Measurements from ENCODE around the gene PAK1. TPM values are rescaled to one million over a fixed set of nuclear protein-coding genes. Genes with fewer than 3 reads are reported as not detected.
"Not testable (repeated sequence)": the region's sequence is repeated elsewhere in the genome, so short reads cannot be mapped to it uniquely, and the experiment has no call there.

PAK1 gene
- total RNA-seq, 1 donor from 2014 or later = 69.1 TPM

DNA sequence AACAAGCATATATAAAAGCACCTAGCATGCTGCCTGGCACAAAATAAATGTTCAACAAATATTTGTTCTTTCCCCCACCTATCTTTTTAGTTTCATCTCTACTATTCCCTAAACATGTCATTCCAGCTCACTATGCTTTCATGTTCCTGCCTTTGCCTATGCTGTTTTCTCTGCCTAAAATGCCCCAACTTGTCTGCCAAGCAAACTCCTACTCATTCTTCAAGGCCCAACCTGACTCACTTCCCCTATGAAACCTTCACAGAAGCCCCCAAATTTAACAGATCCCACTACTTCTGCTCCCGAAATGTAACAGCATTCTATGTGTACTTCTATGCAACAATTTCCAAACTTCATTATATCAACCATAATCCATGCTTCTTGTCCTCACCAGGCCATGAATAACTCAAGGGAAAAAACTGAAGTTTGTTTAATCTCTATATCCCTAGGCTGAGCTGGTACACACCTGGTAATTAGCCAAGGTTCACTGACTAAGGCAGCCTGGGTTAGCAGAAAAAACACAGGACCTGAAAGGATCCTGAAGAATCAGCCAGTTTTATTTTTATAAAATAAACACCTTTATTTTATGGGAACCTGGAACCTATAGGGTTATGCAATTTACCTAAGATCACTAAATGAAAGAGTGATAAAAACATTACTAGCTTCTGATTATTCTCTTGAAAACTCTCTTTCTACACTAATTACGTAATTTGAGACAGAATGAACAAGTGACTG, 72.2 kb downstream of the PAK1 start:
- DNase-seq = no peak

DNA sequence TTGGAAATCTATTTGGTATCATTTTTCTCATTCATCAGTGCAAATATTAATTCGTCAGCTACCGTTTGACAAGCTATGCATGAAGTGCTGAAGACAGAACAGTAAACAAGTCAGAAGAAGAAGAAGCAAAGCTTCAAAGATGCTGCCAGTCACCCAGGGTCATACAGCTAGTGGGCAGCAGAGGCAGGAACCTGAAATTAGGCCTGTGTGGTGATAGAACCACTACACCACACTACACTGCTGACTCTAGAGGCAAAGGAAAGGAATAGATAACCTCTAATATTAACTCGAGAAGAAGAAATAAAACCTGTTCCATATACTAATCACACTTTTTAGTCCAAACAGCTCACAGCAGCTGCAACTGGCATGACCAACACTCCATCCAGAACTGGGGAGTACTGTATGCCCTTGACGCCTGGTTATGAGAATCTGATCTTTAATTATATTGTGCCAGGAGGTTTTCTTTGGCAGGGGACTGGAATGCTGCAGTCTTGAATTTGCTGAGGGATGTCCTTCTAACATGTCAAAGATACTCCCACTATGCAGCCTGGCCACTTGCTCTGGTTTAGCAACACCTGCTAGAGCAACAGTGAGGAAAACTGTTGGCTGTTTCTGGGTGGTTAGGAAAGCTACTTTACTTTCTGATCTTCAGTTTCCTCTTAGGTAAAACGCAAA, 73.0 kb downstream of the PAK1 start:
- peak; percentile 70 for DNase-seq

DNA sequence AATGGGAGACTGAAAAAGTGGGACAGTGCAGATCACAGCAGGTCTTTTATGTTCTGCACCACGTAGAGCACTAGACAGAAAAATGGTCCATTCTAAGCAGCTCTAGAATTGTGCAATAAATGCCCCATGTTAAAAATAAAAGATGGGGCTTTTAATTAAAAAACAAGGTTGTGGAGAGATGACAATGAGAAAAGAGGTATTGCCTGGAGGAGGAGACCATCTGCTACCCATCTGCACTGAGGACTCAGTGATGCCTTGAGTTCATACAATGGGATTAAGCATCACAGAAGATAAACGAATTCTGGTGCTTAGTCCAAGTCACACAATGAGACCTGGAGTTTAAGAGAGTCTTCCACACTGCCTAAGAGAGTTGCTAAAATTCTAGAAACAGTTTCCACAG, 73.6 kb downstream of the PAK1 start:
- DNase-seq = no peak

DNA sequence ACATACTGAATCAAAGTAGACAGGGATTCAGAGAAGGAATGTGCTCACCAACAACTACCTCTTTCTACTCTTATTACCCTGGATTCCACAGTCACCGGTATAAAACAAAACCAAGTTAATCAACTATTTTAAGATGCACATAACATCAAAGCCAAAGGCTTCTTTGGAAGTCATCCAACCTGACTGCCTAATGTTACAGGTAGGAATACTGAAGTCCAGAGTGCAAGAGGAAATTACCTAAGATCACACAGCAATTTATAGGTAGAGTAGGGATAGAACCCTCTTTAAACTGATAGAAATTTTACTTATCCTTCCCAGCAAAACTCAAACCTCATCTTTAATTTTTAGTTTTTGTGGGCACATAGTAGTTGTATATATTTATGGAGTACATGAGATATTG, 76.3 kb downstream of the PAK1 start:
- DNase-seq = no peak

DNA sequence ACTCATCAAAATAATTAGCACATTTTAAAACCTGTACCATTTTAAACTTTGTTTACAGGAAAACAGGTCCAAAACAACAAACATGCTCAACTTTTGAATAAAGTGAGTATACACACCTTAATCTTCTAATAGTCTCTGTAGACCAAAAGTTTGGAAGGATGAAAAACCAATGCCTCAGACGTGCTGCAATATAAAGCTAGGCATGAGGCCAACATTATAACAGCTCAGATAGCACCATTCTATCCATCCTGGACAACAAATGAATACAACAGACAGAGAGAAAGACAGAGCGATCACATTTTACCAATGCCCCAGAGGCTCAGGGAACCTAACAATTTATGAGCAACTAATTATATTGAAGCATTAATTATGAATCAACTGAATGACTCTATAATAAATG, 77.0 kb downstream of the PAK1 start:
- no peak for DNase-seq

DNA sequence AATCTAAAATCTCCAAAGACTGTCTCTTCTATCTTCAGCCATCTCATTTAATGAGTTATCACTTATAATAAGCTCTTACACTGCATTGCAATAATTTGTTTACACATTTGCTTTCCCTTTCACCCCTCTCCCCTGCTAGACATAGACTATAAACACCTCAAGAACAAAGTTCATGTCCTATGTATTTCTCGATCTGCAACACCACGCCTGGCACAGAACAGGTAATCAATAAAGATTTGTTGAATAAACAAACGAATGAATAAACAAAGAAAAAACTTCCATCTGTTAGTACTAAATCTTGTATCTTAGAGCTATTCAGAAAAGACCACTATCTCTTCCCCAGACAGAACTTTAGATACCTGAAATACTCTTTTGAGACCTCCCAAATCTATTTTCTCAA, 77.6 kb downstream of the PAK1 start:
- no peak for DNase-seq

DNA sequence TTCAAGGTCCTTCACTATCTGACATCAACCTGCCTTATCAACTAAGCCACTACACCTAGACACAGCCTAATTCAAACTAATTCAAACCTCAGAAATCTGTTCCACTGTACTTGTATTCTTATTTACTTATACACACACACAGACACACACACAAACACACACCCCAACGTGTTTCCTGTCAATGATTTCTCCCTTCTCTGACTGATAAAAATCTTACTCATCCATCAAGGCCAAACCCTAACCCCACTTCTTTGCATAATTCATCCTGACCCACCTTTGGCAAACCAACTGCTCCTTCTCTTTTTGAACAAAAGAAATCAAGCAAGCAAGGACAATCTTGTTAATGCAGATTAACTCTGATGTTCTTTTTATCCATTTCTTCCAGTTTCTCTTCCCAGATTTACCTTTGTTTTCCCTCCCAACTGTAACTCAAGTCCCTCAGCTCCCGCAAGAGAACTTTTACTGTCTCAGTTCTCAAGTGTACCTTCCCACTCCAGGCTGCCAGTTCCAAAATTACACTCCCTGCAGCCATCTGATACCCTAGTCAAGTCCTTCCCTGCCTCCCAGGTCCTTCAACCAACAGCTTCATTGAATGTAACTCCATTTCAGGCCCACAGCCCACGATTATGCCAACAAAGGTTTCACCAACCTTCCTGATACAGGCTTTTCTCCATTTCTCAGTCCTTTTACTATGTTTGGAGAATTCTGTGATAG, 78.3 kb downstream of the PAK1 start:
- DNase-seq = peak; percentile 51

DNA sequence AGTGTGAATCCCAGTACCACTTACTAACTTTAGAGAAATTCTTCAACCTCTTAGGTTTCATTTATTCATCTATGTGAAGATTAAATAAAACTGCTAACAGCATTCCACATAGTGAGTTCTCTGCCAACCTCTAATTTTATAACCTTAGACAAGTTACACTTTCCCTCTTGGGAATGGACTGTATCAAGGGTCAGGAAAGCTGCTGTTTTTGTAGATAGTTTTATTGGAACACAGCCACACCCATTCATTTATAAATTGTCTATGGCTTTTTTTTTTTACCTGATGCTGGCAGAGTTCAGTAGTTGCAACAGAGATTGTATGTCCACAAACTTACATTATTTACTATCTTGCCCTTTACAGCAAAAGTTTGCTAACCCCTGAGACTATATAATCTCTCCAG, 81.1 kb downstream of the PAK1 start:
- DNase-seq = no peak

DNA sequence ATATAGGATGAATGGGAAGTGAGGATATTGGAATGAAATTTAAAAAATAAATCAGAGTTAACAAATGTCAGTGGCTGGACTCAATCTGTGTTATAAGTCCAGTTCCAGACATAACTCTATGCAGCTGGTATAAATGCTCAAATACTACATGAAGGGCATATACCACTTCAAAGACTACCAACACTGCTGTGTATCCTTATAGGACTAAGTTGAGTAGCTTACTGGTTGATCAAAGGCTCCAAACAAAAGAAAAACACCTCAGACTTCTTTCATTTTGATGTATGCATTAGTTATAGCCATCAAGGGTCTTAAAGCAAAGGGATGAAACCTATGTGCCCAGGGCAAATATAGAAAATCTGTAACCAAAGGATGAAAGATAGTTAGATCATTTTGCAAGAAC, 86.2 kb downstream of the PAK1 start:
- no peak for DNase-seq

DNA sequence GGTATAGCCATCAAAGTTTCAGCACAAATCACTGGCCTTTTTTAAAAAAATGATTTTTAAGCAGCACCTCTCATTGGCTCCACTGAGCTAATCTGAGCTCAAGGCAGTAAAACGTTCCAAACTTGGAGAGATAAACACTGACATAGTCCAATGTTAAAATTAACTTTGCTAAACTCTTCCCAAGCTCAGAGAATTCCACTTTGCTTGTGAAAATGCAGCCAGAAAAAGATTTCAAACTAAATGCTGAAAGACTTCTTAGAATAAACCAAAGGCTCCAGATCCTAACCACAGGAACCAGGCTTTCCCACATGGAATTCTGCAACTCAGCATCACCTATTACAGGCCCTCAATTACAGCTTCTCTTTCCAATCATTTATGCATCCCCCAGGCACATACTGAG, 87.7 kb downstream of the PAK1 start:
- peak; percentile 39 for DNase-seq

DNA sequence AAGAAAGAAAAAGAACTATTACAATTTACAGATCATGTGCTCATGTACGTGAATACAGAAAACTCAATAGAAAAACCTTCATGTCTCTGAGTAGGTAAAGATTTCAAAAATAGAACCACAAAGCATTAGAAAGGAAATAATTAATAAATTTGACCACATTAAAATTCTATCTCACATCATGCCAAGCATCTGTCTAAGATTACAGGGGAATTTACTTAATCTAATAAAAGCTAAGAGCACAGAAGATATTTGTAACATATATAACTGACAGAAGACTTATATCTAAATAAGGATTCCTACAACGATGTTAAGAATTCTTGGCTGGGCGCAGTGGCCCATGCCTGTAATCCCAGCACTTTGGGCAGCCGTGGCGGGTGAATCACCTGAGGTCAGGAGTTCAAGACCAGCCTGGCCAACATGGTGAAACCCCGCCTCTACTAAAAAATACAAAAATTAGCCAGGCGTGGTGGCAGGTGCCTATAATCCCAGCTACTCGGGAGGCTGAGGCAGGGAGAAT, 88.6 kb downstream of the PAK1 start:
- not testable (repeated sequence) for DNase-seq

DNA sequence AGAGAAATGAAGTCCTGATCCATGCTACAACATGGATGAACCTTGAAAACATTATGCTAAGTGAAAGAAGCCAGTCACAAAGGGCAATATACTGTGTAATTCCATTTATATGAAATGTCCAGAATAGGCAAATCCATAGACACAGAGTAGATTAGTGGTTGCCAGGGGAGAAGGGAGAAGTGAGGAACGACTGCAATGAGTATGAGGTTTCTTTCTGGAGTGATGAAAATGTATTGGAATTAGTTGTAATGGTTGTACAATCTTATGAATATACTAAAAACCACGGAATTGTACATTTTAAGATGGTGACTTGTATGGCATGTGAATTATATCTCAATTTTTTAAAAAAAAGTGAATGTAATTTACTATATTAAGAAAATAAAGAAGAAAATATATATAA, 89.3 kb downstream of the PAK1 start:
- no peak for DNase-seq

DNA sequence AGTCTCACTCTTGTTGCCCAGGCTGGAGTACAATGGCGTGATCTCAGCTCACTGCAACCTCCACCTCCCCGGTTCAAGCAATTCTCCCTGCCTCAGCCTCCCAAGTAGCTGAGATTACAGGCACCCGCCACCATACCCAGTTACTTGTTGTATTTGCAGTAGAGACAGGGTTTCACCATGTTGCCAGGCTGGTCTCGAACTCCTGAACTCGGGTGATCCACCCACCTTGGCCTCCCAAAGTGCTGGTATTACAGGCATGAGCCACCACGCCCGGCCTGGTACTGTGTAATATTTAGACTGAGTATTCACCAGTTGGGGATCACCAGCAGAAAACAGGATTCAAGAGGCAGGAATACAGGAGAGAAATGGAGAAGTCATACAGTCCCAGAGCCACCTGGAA, 90.5 kb downstream of the PAK1 start:
- DNase-seq = not testable (repeated sequence)

DNA sequence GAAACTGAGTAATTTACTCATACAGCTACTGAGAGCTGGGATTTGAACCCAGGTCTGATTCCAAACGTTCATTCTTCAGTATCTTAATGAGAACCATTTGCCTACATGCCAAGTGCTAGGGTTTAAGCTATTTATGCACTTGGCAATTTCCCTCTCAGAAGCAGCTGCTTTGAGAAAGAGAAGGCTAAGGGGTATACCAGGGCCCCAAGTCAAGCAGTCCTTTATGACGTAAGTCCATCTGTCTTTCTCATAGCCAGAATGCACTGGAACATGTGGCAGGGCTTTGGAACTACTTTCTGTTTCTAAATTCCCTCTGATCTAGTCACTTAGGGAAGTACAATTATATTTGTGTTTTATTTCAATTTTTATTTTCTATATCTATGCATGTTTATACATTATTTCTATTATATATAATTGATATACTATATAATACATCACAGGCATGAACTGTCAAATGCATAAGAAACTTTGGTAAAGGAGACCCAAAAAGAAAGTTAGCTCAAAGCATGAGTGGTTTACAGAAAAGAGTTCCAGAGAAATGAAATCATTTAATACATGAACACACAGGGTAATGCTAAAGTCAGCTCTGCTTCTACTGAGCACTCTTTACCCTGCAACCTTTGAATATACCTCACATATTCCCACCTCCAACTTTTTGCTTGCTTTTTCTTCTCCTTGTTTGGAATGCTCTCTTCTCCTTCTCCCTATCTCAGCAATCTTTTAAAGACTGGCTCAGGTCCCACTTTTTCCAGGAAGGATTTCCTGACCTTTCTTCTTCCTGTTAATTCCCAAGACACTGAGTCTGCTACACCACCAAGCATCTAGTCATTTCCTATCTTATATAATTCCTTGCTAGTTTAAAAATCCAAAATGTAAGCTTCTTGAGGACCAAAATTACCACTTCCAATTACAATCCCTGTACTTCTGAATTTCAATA, 91.9 kb downstream of the PAK1 start:
- DNase-seq = peak; percentile 93

DNA sequence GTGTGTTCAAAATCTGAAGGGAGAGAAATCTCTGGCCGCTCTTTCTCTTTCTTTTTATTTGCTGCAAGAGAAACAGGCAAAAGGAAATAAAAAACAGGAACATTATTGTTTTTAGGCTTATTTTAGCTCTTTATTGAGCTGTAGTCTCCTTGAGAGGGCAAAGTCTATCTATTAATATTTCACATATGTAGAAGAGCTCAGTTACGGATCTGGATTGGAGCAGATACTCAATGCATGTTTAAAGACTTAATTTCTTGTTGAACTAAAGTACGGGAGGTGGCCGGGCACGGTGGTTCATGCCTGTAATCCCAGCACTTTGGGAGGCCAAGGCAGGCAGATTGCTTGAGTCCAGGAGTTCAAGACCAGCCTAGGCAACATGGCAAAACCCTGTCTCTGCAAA, 94.0 kb downstream of the PAK1 start:
- DNase-seq = no peak

DNA sequence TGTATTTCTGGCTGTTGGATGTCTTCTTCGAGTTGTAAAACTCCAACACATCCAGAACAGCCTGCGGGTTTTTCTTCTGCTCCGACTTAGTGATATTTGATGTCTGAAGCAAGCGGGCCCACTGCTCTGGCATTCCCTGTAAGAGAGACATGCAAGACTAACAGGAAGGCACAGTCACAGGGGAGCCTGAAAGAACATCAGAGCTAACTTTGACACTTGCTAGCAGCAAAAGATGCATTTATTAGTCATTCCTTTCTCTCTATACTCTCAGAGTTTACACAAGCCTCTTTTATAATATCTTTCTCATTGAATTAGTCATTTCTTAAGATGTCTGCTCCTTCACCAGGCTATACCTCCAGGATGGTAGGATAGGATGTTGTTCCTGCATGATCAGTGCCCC, 94.6 kb downstream of the PAK1 start:
- no peak for DNase-seq

DNA sequence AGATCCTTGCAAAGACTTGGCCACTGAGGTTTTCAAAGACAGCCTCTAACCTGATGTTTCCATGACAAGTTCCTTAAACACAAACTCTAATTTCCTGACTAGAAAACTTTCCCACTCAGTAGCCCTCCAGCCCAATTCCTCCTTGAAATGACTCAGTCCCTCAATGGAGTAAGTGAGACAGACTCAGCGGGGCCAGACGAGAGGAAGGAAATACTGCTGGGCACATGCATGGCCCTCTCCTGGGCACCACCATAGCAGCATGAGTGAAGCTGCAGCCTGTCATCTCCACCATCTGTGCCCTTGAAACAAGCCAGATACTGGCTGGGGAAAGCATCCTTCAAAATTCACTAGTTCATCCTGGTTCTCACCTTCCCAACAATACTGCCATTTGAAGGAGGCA, 96.2 kb downstream of the PAK1 start:
- no peak for DNase-seq

DNA sequence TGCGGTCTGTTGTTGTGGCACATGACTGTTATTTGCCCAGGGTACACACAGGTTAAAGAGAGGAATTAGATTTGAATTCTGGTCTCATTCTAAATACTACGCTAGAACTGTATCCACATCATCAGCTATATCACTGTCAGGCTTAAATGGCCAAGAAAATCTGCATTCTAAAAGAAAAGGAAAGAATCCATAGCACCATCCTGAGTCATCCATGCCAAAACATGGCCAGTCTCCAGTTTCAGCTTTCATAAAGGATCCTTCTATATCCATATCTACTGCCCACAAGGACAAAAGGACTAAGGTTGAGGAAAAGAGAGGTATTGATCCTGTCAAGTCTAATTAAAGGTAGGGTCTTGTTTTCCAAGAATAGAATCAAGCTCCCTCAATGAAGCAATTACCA, 98.8 kb downstream of the PAK1 start:
- no peak for DNase-seq

DNA sequence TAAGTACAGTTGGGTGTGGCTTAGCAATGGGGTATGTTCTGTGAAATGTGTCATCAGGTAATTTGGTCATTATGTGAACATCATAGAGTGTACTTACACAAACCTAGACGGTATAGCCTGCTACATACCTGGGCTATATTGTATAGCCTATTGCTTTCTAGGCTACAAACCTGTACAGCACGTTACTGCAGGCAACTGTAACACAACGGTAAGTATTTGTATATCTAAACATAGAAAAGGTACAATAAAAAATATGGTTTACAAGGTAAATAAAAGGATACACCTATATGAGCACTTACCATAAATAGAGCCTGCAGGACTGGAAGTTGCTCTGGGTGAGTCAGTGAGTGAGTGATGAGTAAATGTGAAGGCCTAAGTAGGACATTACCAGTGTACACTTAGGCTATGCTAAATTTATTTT, 99.3 kb downstream of the PAK1 start:
- no peak for DNase-seq

DNA sequence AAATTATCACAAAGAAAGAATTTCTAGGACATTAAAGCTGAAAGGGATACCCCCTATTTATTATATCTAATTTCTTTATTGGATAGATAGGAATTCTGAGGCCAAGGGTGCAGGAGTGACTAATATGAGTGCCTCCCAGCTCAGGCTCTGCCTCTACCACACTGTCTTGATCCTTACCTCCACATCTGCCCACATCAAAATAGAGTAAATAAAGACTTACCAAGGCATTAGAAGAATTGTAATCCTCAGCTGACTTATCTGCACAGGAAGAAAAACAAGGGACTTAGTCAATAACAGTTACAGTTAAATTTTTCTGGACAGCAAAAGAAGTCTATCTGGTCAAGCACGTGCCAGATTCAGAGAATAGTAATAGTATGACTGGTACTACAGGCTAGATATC, 99.8 kb downstream of the PAK1 start:
- no peak for DNase-seq

DNA sequence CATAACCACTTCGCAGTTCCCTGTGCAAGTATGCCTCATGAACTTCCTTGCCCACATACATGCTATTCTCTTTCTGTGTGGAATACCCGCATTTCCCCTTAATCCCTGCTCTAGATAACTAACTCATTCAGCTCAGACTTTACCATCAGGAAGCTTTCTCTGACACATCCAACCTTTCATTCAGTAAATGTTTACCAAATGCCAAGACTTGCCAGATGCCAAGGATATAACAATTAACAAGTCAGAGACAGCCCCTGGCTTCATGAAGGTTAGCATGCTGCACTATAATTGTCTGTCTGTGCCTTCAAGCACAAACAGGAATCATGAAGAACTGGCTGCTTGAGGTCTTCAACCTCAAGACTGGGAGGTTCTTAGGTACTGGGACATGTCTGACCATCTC, 101.2 kb downstream of the PAK1 start:
- no peak for DNase-seq

DNA sequence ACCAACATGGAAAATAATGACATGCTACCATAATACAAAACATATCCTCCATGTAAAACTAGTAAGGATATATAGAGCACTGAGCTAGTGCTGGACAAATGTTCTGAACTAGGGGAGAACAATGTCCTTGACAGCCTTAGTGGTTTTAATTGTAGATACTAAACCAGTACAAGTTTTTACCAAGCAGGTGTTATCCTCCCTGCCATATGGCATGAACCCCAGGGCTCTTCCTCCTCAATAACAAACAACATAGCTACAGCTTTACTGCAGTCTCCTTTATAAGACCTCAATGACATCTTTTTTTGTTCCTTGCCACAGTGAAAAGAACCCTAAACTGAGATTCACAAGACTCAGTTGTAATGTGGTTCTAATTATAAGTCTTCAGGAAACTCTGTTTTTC, 102.2 kb downstream of the PAK1 start:
- no peak for DNase-seq
